Fibroblast of the aortic adventitia (primary cell): ENCODE data around the gene EXOC4. TPM values are rescaled to one million over a fixed set of nuclear protein-coding genes. Genes with fewer than 3 reads are reported as not detected.

Experiments
- DNase-seq: peaks from one replicate; pipeline ENCODE4 v3.0.0-alpha.2; 2010; ENCODE audit warnings: low read depth
- H3K4me3 ChIP-seq: 2 replicates; pipeline ENCODE4 v1.5.1; 2011; ENCODE audit warnings: low read depth, mild to moderate bottlenecking, control low read depth, low read length, moderate library complexity
- total RNA-seq: library from RNA; depleted of rRNA; stranded (reverse); fragments of >200 nt; gene quantifications from 2 replicates; pipeline ENCODE4 v1.2.3, GENCODE V29; 2012; ENCODE audit warnings: low replicate concordance
- TF ChIP-seq, protein P1 (sequence below): IDR thresholded peaks from 2 replicates; pipeline ENCODE4 v1.5.1; 2011; ENCODE audit warnings: mild to moderate bottlenecking, low read length, control low read depth, inconsistent platforms; ENCODE audit not compliant: insufficient read depth

Gene EXOC4
- total RNA-seq, 1 donor = 105 TPM

GRCh38 chr7:133948588-133948987 is 695.7 kb downstream of the EXOC4 start:
- no peak for DNase-seq
- TF ChIP-seq, protein P1, sequence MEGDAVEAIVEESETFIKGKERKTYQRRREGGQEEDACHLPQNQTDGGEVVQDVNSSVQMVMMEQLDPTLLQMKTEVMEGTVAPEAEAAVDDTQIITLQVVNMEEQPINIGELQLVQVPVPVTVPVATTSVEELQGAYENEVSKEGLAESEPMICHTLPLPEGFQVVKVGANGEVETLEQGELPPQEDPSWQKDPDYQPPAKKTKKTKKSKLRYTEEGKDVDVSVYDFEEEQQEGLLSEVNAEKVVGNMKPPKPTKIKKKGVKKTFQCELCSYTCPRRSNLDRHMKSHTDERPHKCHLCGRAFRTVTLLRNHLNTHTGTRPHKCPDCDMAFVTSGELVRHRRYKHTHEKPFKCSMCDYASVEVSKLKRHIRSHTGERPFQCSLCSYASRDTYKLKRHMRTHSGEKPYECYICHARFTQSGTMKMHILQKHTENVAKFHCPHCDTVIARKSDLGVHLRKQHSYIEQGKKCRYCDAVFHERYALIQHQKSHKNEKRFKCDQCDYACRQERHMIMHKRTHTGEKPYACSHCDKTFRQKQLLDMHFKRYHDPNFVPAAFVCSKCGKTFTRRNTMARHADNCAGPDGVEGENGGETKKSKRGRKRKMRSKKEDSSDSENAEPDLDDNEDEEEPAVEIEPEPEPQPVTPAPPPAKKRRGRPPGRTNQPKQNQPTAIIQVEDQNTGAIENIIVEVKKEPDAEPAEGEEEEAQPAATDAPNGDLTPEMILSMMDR = no peak
- H3K4me3 ChIP-seq = no peak overlapping the region

DNA sequence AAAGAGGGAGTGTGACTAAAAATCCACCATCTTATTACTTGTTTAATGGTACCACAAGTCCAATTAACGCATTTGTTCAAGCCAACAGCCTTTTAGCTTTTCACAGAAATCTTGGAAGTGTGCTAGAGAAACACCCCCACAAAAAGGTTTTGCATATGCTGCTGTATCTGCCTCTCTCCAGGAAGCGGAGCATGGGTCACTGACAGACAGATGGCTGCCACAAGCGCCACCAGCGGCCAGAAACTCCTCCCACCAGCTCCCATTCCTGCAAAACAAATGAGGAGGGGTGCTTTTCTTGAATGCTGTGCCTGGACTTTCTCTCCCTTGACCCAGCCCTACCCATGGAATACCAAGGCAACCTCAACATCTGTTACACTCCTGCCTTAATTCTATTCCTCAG is 698.0 kb downstream of the EXOC4 start:
- no peak for DNase-seq
- TF ChIP-seq, protein P1 = no peak
- H3K4me3 ChIP-seq = no peak overlapping the region

GRCh38 chr7:133955208-133955607 is 702.3 kb downstream of the EXOC4 start:
- TF ChIP-seq, protein P1 = no peak
- no peak overlapping the region for H3K4me3 ChIP-seq

DNA sequence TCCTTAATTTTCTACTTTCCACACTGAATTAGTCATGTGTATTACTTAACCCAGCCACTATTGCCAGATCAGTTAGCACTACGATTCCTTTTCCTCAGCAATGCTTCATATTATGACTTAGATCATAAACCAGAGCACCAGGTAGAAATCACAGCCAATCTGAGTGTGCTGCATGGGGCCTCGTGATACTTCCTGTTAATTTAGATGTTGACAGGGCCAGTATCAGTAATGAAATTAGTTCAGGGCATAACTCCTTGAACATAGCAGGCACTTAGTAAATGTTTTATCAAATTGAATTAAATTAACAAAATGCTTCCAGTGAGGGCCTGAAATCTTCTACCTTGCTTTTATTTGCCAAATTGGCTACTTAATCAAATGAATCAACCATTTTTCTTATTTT is 705.0 kb downstream of the EXOC4 start:
- TF ChIP-seq, protein P1 = no peak
- H3K4me3 ChIP-seq = no peak overlapping the region
- no peak for DNase-seq

More at GRCh38 chr7:133955208-133955607, 702.3 kb downstream of the EXOC4 start:
- DNase-seq = no peak

- DNase-seq = no peak
- TF ChIP-seq, protein P1 = no peak
- H3K4me3 ChIP-seq = no peak overlapping the region
Measured at GRCh38 chr7:133958822-133959221, 705.9 kb downstream of the EXOC4 start.

GRCh38 chr7:133959505-133959904 is 706.6 kb downstream of the EXOC4 start:
- no peak for DNase-seq
- no peak overlapping the region for H3K4me3 ChIP-seq
- TF ChIP-seq, protein P1 = no peak

DNA sequence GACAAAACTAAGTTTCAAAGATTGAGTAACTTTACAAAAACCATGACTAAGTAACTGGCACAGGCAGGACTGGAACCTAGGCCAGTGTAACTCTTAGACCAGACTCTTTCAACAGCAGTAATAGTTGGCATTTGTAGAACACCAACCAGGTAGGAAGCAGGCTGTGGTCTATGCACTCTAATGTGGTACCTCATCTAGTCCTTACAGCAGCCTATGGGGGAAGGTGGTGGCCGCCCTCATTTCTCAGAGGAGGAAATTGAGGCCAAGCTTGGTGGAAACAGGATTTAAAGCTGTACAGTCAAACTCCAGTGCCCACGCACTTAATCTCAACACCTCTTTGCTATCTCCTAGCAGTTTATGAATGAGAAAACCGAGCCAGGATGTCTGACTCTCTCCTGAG is 708.8 kb downstream of the EXOC4 start:
- no peak for DNase-seq
- no peak overlapping the region for H3K4me3 ChIP-seq
- TF ChIP-seq, protein P1 = no peak
